ENCODE results near the gene ATP5PD. TPM values are rescaled to one million over a fixed set of nuclear protein-coding genes. Genes with fewer than 3 reads are reported as not detected.

ATP5PD gene
- total RNA-seq, 1 donor from 2014 or later, result 155 TPM

GRCh38 chr17:75067856-75068255 lies 21.1 kb upstream of the ATP5PD start:
- intact Hi-C loops (cut with DNase I), result loop anchor here (10.0 kb wide), 1 partner anchor 107 kb away; no protein-coding TSS in a partner anchor
- no peak for DNase-seq
- no peak for ATAC-seq
- Histone ChIP-seq H3K9me3 (no peaks in the 10 kb centered on the region), H3K4me1 (no peaks in the 10 kb centered on the region), H3K27me3 (no peaks in the 10 kb centered on the region), H3K27ac (no peak overlapping the region), H3K36me3 (peaks cover 19% of the 10 kb centered on the region), H3K4me3 (no peak overlapping the region)
- no peak for TF ChIP-seq CTCF (IDR thresholded peaks at IDR 0.05)

GRCh38 chr17:75065562-75066151 lies 18.9 kb upstream of the ATP5PD start:
- intact Hi-C loops (cut with DNase I), result loop anchor here (10.0 kb wide), 1 partner anchor 109 kb away; no protein-coding TSS in a partner anchor
- no peaks in the 10 kb centered on the region for H3K27me3 ChIP-seq
- no peak for DNase-seq
- ATAC-seq, result no peak
- no peak overlapping the region for H3K4me3 ChIP-seq
- peaks cover 36% of the 10 kb centered on the region for H3K36me3 ChIP-seq
- H3K4me1 ChIP-seq, result peaks cover 1% of the 10 kb centered on the region
- no peak overlapping the region for H3K27ac ChIP-seq
- no peaks in the 10 kb centered on the region for H3K9me3 ChIP-seq
- no peak for TF ChIP-seq CTCF (IDR thresholded peaks at IDR 0.05)

GRCh38 chr17:75064867-75065561 lies 18.2 kb upstream of the ATP5PD start:
- DNase-seq, result no peak
- ATAC-seq, result no peak

GRCh38 chr17:75064460-75064859 lies 17.7 kb upstream of the ATP5PD start:
- Histone ChIP-seq H3K36me3 (peaks cover 38% of the 10 kb centered on the region), H3K4me3 (no peak overlapping the region), H3K9me3 (no peaks in the 10 kb centered on the region), H3K4me1 (peaks cover 10% of the 10 kb centered on the region), H3K27me3 (no peaks in the 10 kb centered on the region), H3K27ac (no peak overlapping the region)
- intact Hi-C loops (cut with DNase I), result loop anchor here (10.0 kb wide), 1 partner anchor 110 kb away; no protein-coding TSS in a partner anchor
- no peak for DNase-seq
- no peak for TF ChIP-seq CTCF (IDR thresholded peaks at IDR 0.05)
- ATAC-seq, result no peak

More at GRCh38 chr17:75064867-75065561, 18.2 kb upstream of the ATP5PD start:
- H3K27ac ChIP-seq, result no peak overlapping the region
- no peak overlapping the region for H3K4me3 ChIP-seq
- intact Hi-C loops (cut with DNase I), result loop anchor here (10.0 kb wide), 1 partner anchor 110 kb away; no protein-coding TSS in a partner anchor
- peaks cover 6% of the 10 kb centered on the region for H3K4me1 ChIP-seq
- peaks cover 38% of the 10 kb centered on the region for H3K36me3 ChIP-seq
- H3K9me3 ChIP-seq, result no peaks in the 10 kb centered on the region
- TF ChIP-seq CTCF (IDR thresholded peaks at IDR 0.05), result no peak
- no peaks in the 10 kb centered on the region for H3K27me3 ChIP-seq

GRCh38 chr17:75064040-75064439 lies 17.3 kb upstream of the ATP5PD start:
- H3K36me3 ChIP-seq, result peaks cover 38% of the 10 kb centered on the region

More at GRCh38 chr17:75064040-75064439, 17.3 kb upstream of the ATP5PD start:
- no peaks in the 10 kb centered on the region for H3K27me3 ChIP-seq
- no peak for TF ChIP-seq CTCF (IDR thresholded peaks at IDR 0.05)
- no peak overlapping the region for H3K27ac ChIP-seq
- no peak for ATAC-seq
- DNase-seq, result no peak
- H3K4me3 ChIP-seq, result no peak overlapping the region
- no peaks in the 10 kb centered on the region for H3K9me3 ChIP-seq
- peaks cover 11% of the 10 kb centered on the region for H3K4me1 ChIP-seq
- intact Hi-C loops (cut with DNase I), result loop anchor here (10.0 kb wide), 1 partner anchor 111 kb away; no protein-coding TSS in a partner anchor
